PC-9 (cell line): ENCODE results near the gene PACRG. TPM values are rescaled to one million over a fixed set of nuclear protein-coding genes. Genes with fewer than 3 reads are reported as not detected.

Experiments
- BruUV-seq: library from RNA; stranded (reverse); fragments of 400-500 nt; replicated peaks from 2 replicates; lab custom pipeline; 2021; lab: Mats Ljungman, UMichigan
- CTCF ChIA-PET: fragments of 300-600 bp; sonication (Branson Sonifier 250); formaldehyde crosslinking; loops from one replicate; lab custom pipeline; 2022; ENCODE audit warnings: antibody characterized with exemption; lab: Charles Lee
- POLR2A ChIA-PET: fragments of 300-600 bp; sonication (Branson Sonifier 250); formaldehyde crosslinking; loops from one replicate; lab custom pipeline; 2022; ENCODE audit warnings: antibody characterized with exemption; ENCODE audit not compliant: unreplicated experiment; lab: Charles Lee
- DNase-seq, 2 experiments: peaks; one replicate each; pipeline versions ENCODE4 v3.0.0 to v3.0.0-alpha.2; 2015 to 2022; ENCODE audit warnings: mixed read lengths in 1 of 2
- H2AFZ ChIP-seq: fragments of 200-600 bp; sonication (generic); 2 replicates; pipeline ENCODE4 v1.8.1; 2017; ENCODE audit warnings: antibody characterized with exemption
- H3F3A ChIP-seq: fragments of 200-600 bp; sonication (generic); 2 replicates; pipeline ENCODE4 v1.8.1; 2017; ENCODE audit warnings: antibody characterized with exemption, mild to moderate bottlenecking, low read depth; ENCODE audit not compliant: insufficient read depth
- H3K27ac ChIP-seq: fragments of 200-600 bp; sonication (generic); 2 replicates; pipeline ENCODE4 v1.6.1; 2016; ENCODE audit warnings: mixed run types
- H3K27me3 ChIP-seq: fragments of 200-600 bp; sonication (generic); 2 replicates; pipeline ENCODE4 v1.6.1; 2016; ENCODE audit warnings: low read depth, mixed run types; ENCODE audit not compliant: insufficient read depth
- H3K36me3 ChIP-seq: fragments of 200-600 bp; sonication (generic); 2 replicates; pipeline ENCODE4 v1.6.1; 2016; ENCODE audit warnings: low read depth, mixed run types
- H3K4me1 ChIP-seq: fragments of 200-600 bp; sonication (generic); replicated peaks from 2 replicates; pipeline ENCODE4 v1.6.1; 2016; ENCODE audit warnings: mixed run types; ENCODE audit not compliant: insufficient read depth
- H3K4me2 ChIP-seq: fragments of 200-600 bp; sonication (generic); 2 replicates; pipeline ENCODE4 v1.6.1; 2017; ENCODE audit warnings: mixed run types
- H3K4me3 ChIP-seq: fragments of 200-600 bp; sonication (generic); 2 replicates; pipeline ENCODE4 v1.6.1; 2016; ENCODE audit warnings: mixed run types
- H3K79me2 ChIP-seq: fragments of 200-600 bp; sonication (generic); 2 replicates; pipeline ENCODE4 v1.6.1; 2017; ENCODE audit warnings: low read depth, mixed run types
- H3K9me2 ChIP-seq: fragments of 200-600 bp; sonication (generic); 2 replicates; pipeline ENCODE4 v1.8.1; 2017; ENCODE audit warnings: mild to moderate bottlenecking; ENCODE audit not compliant: insufficient read depth
- H3K9me3 ChIP-seq: fragments of 200-600 bp; sonication (generic); 2 replicates; pipeline ENCODE4 v1.8.1; 2016; ENCODE audit warnings: low read depth; ENCODE audit not compliant: insufficient read depth
- H4K20me1 ChIP-seq: fragments of 200-600 bp; sonication (generic); 2 replicates; pipeline ENCODE4 v1.8.1; 2017; ENCODE audit not compliant: insufficient read depth
- CTCF ChIP-seq: fragments of 200-600 bp; sonication (generic); conservative IDR thresholded peaks from 2 replicates; pipeline ENCODE4 v1.6.1; 2017; ENCODE audit warnings: mixed run types, antibody characterized with exemption, mild to moderate bottlenecking, moderate library complexity
- EZH2 ChIP-seq: fragments of 200-600 bp; sonication (generic); IDR thresholded peaks from 2 replicates; pipeline ENCODE4 v1.8.0; 2017; ENCODE audit warnings: antibody characterized with exemption, low read depth
- intact Hi-C: fragments of 100-400 bp; cut with micrococcal nuclease; formaldehyde crosslinking; loops from one replicate; pipeline ENCODE4 v1.10.0; 2022; ENCODE audit not compliant: unreplicated experiment
- total RNA-seq: library from RNA; stranded (reverse); gene quantifications from 2 replicates; pipeline ENCODE4 v1.2.3, GENCODE V29; 2021

PACRG gene
- total RNA-seq, 1 experiment from 2014 or later = not detected

GRCh38 chr6:162753775-162754174 lies 26.0 kb downstream of the PACRG start:
- no peak for DNase-seq
- Histone ChIP-seq H3K4me2 (no peak overlapping the region), H3K79me2 (no peaks in the 10 kb centered on the region), H3K27ac (no peak overlapping the region), H3F3A (no peaks in the 10 kb centered on the region), H4K20me1 (no peaks in the 10 kb centered on the region), H3K4me1 (no peaks in the 10 kb centered on the region), H3K4me3 (no peak overlapping the region), H3K9me2 (no peaks in the 10 kb centered on the region), H3K36me3 (no peaks in the 10 kb centered on the region), H2AFZ (no peak overlapping the region), H3K9me3 (no peaks in the 10 kb centered on the region), H3K27me3 (no peaks in the 10 kb centered on the region)
- no peak for TF ChIP-seq CTCF
- ChIA-PET CTCF (no interaction called here), POLR2A (no interaction called here)
- intact Hi-C loops = no loop called here
- BruUV-seq = no TSS peak

GRCh38 chr6:162770136-162770535 lies 42.4 kb downstream of the PACRG start:
- DNase-seq = no peak
- Histone ChIP-seq H3K79me2 (no peaks in the 10 kb centered on the region), H3K4me3 (no peak overlapping the region), H3K4me2 (no peak overlapping the region), H3K27ac (no peak overlapping the region), H3K27me3 (peaks cover 4% of the 10 kb centered on the region; the same call in 1 of the 2 replicates), H3K9me2 (no peaks in the 10 kb centered on the region), H3K9me3 (no peaks in the 10 kb centered on the region), H3K36me3 (no peaks in the 10 kb centered on the region), H3F3A (no peaks in the 10 kb centered on the region), H4K20me1 (no peaks in the 10 kb centered on the region; the same call in 1 of the 2 replicates), H3K4me1 (no peaks in the 10 kb centered on the region), H2AFZ (no peak overlapping the region)
- intact Hi-C loops = no loop called here
- ChIA-PET CTCF (no interaction called here), POLR2A (no interaction called here)
- no peak for TF ChIP-seq EZH2
- no peak for TF ChIP-seq CTCF
- no TSS peak for BruUV-seq

- DNase-seq = no peak
- Histone ChIP-seq H3K4me1 (no peaks in the 10 kb centered on the region), H4K20me1 (no peaks in the 10 kb centered on the region; the same call in 1 of the 2 replicates), H3K9me3 (no peaks in the 10 kb centered on the region), H3K4me3 (no peak overlapping the region), H3K4me2 (no peak overlapping the region), H3K36me3 (no peaks in the 10 kb centered on the region), H3K79me2 (no peaks in the 10 kb centered on the region), H3F3A (no peaks in the 10 kb centered on the region), H2AFZ (no peak overlapping the region), H3K9me2 (no peaks in the 10 kb centered on the region), H3K27ac (no peak overlapping the region), H3K27me3 (peaks cover 7% of the 10 kb centered on the region; the same call in 1 of the 2 replicates)
- POLR2A ChIA-PET = no interaction called here
- TF ChIP-seq EZH2 (no peak), CTCF (no peak)
- no TSS peak for BruUV-seq
- CTCF ChIA-PET = no interaction called here
- intact Hi-C loops = no loop called here
These were observed 43.2 kb downstream of the PACRG start for GRCh38 chr6:162770955-162771354.
